A673 (cell line): Measurements from ENCODE around the gene GPRC5C.

Experiments
- EZH2 ChIP-seq: fragments of 200-600 bp; sonication (generic); IDR thresholded peaks from 2 replicates; pipeline ENCODE4 v1.6.1; 2017; ENCODE audit warnings: borderline replicate concordance, low read depth, mild to moderate bottlenecking, mixed read lengths, antibody characterized with exemption, low read length; ENCODE audit not compliant: poor library complexity, severe bottlenecking
- TF ChIP-seq, protein P1 (sequence below): fragments of 300-800, 200-600 bp; sonication (generic); conservative IDR thresholded peaks from 2 replicates; pipeline ENCODE4 v1.5.1; 2017; ENCODE audit warnings: low read depth, mild to moderate bottlenecking, antibody characterized with exemption, low read length, moderate library complexity, mixed read lengths

GRCh38 chr17:74467221-74467951 is 35.5 kb downstream of the GPRC5C start:
- TF ChIP-seq, protein P1, sequence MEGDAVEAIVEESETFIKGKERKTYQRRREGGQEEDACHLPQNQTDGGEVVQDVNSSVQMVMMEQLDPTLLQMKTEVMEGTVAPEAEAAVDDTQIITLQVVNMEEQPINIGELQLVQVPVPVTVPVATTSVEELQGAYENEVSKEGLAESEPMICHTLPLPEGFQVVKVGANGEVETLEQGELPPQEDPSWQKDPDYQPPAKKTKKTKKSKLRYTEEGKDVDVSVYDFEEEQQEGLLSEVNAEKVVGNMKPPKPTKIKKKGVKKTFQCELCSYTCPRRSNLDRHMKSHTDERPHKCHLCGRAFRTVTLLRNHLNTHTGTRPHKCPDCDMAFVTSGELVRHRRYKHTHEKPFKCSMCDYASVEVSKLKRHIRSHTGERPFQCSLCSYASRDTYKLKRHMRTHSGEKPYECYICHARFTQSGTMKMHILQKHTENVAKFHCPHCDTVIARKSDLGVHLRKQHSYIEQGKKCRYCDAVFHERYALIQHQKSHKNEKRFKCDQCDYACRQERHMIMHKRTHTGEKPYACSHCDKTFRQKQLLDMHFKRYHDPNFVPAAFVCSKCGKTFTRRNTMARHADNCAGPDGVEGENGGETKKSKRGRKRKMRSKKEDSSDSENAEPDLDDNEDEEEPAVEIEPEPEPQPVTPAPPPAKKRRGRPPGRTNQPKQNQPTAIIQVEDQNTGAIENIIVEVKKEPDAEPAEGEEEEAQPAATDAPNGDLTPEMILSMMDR, result no peak
- no peak for TF ChIP-seq EZH2
